Stimulated activated CD4-positive, alpha-beta T cell treated with anti-CD3 and anti-CD28 coated beads, Interleukin-1b, Interleukin-23, amount 100 ng/mL, for 48 hours (primary cell): ENCODE data around the gene RNF182.
"Not testable (repeated sequence)": the region's sequence is repeated elsewhere in the genome, so short reads cannot be mapped to it uniquely, and the experiment has no call there.

Experiments
- DNase-seq: peaks from one replicate; pipeline ENCODE4 v3.0.0-alpha.2; 2020

The RNF182 gene, protein sequence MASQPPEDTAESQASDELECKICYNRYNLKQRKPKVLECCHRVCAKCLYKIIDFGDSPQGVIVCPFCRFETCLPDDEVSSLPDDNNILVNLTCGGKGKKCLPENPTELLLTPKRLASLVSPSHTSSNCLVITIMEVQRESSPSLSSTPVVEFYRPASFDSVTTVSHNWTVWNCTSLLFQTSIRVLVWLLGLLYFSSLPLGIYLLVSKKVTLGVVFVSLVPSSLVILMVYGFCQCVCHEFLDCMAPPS

DNA sequence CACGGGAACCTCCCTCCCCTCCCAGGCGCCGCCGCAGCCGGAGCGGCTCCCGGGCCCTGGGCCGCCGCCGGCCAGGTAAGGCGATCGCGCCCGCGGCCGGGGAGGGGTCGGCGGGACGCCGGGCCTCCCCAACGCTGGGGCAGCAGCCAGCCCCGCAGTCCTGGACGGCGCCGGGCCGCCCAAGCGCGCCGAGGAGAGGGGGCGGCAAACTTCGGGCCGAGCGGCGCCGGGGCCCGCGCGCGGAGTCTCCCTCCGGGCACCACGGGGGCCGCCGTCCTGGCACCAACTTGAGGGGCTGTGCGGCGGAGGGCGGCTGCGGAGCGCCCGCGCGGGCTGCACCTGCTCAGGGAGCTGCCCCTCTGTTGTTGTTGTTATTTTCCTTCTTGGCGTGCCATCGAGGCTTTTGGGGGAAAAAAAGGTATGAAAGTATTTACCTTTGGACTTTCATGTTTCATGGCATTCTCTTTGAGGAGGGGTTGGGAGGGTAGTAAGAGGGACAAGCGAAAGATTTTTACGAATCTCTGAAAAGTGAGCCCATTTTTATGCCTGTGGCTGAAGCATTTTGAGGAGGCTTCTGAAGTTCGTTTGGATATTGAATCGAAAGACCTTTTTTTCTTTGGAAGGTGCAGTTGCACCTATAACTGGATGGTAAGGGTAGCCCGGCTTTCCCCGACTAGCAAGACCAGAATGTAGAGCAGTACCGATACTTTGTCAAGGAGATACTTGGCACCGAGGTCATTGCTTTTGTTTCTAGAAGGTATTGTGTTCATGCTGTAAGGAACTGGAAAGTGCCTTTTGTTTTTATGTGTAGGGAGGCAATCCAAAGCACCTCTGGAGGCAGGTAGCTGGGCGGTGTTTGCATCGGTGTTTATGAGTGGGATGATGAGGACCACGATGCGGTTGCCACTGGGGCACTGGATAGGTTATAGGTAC, at the start of gene RNF182:
TSS of gene RNF182 (plus strand) at position 4 of the 933 bp plus-strand sequence. CDS start 52,168 bp downstream, outside the sequence.
- DNase-seq, result no peak

DNA sequence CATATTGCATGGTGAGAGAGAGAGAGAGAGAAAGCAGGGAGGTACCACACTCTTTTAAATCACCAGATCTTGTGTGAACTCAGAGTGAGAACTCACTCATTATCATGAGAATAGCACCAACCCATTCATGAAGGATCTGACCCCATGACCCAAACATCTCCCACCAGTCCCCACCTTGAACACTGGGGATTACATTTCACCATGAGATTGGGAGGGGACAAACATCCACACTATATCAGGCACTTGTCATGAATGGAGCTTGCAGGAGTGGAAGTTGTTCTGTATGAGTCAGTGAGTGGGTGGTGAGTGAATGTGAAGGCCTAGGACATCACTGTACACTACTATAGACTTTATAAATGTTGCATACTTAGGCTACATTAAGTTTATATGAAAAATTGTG, 47.7 kb upstream of the RNF182 start:
- no peak for DNase-seq

GRCh38 chr6:13880061-13880663, 44.6 kb upstream of the RNF182 start:
- not testable (repeated sequence) for DNase-seq

GRCh38 chr6:13881621-13882165, 43.1 kb upstream of the RNF182 start:
- DNase-seq, result no peak

DNA sequence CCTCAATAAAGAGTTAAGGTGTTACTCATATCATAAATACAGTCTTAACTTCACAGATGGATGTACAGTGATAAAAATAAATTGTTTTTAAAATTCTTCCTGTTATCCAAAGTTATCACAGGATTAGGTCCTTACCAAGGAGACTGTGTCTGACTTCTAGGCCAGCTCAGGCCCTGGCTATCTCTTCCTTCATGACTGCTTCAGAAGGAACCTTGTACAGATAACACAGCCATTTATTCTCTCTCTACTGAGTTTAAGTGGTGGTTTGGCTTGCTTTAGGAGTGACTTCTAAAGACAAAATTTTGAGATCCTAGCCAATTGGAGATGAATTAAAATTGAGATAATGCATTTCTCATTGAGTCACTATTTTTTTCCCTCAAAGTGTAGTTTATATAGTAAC, 40.8 kb upstream of the RNF182 start:
- DNase-seq, result no peak

GRCh38 chr6:13884397-13884796, 40.4 kb upstream of the RNF182 start:
- DNase-seq, result no peak

DNA sequence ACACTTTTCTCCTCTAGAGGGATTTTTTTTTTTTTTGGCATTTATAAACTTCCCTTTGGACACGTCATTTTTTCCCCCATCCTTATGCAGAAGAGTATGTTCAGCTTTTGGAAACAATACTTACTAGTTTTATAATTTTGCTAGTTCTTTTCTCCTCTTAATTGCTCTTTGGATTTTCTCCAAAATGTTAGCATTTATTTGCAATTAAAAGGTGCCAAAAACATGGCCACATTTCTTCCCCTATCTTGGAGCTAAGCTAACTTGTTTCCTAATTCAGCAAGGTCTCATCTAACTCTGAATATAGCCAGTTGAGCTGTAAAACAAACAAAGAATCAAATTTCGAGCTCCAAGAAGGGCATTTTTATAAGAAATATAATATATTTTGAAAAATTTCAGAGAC, 39.2 kb upstream of the RNF182 start:
- DNase-seq, result no peak

DNA sequence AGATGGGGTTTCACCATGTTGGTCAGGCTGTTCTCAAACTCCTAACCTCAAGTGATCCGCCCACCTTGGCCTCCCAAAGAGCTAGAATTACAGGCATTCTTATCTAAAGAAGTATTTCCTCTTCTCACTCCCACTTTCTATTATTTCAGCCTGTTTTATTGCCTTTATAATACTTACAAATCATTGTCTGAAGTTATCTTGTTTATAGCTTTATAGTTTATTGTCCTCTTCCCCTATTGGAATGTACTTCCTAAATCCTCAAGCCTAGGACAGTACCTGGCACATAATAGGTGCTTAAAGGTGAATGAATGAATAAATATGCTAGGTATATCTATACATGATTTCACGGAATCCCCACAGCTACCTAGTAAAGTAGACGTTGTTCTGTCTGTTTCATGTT, 37.8 kb upstream of the RNF182 start:
- DNase-seq, result no peak

DNA sequence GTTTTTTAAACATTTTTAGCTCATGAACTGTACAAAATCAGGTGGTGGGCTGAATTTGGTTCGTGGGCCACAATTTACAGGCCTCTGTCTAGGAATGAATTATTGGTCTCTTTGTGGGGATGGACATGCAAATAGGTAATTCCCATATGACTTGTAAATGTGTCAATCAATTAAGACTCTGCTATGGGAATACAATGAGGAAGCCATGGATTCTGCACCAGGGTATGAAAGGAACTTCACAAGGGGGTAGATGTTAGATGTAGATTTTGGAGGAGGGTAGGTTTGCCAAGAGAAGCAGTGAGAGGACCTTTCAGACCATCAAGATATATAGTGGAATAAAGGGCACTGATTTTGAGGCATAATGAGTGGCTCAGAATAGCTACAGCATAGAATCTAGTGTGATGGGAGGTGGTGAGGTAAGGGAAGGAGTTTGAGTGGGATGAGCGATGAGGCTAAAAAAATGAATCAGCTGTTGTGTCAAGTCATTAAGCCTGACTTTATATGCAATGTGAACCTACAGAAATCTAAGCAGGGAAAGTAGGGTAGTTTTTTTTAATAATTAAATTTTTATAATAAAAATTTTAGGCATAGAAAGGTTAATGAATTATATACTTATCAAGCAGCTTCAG, 32.6 kb upstream of the RNF182 start:
- DNase-seq, result no peak

DNA sequence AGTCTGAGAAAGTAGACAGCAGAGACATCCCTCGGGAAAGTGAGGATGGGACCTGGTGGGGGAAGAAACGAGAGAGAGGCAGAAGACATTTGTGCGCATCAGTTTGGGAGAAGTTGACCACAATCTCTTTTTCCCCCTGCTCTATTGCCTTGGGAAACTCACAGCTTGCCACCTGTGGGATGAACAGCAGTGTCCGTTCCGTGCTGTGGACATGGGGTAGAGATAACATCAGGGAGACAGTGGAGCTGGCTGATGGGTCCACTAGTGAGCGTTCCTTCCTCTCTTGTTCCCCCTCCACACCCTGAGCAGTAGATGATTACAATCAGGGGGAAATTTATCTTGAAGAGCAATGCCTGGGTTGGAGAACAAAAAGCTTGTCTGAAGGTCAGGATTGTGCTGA, 21.8 kb upstream of the RNF182 start:
- no peak for DNase-seq

GRCh38 chr6:13903364-13903763, 21.4 kb upstream of the RNF182 start:
- DNase-seq, result no peak

DNA sequence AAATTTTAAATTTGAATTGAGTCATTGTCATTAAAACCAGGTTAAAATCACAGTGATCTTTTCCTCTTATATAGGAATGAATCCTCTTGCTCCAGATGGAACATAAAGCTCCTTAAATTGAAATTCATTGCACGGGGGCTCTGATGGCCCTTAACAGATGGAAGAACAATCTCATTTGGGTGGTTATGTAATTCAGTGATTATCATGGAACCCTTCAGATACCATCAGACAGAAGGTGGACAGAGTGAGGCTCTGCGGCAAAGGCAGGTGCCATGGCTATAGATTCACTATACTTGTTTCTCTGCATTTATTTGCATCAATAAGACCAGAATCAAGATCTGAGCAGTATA, 17.8 kb upstream of the RNF182 start:
- no peak for DNase-seq

DNA sequence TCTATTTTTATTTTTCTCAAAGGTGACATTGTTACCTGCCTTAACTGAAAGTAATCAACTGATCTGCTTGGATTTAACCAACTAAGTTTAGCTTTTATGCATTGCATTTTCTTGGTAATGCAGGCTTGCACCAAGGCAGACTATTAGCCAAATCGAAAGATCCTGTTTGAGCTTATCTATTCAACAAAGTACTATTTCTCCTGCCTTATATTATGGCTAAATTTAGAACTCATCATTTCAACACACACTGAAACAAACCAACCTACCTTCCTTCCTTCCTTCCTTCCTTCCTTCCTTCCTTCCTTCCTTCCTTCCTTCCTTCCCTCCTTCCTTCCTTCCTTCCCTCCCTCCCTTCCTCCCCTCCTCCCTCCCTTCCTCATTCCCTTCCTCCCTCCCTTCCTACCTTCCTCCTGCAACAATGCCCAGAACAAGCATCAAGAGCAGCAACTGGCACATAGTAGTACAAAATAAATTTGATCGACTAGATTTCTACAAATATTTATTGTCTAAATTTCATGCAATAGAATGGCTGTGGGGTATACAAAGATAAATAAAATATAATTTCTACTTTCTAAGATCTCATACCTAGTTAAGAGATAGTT, 17.0 kb upstream of the RNF182 start:
- no peak for DNase-seq

DNA sequence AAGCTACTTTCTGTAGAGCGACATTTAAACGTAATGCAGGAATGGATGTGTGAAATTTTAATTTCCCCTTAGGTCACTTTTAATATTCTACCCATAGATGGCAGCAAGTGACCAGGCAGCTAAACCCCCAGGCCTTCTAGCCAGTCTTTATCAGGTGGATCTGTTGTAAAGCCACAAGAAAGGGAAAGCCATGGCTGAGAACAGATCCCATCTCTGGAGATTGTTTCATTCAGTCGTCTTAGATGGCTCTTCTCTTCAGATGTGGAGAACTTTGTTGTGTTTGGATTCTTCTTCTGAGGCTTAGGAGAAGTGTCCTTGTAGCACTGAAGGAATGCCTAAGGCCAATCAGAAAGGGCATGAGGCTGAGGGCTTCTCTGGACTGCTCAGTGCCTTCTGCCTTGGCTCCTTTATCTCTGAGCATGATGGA, 15.8 kb upstream of the RNF182 start:
- DNase-seq, result peak; percentile 30

GRCh38 chr6:13910443-13910842, 14.3 kb upstream of the RNF182 start:
- no peak for DNase-seq

DNA sequence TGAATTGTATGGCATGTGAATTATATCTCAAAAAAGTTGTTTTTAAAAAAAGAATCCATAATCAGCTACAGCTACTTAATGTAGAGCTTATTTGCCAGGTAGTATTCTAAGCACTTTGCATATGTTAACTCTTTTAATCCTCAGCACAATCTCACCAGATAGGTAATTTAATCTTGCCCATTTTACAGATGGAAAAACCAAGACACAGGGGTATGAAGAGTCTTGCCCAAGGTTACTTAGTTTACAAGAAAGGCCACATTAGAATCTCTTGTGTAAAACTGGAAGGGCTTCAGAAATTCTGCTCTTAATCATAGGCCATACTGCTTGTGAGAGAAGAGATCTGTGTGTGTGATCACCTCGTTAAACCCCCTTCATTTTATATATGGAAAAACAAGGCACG, 13.4 kb upstream of the RNF182 start:
- DNase-seq, result no peak

GRCh38 chr6:13913226-13914001, 11.3 kb upstream of the RNF182 start:
- DNase-seq, result no peak

DNA sequence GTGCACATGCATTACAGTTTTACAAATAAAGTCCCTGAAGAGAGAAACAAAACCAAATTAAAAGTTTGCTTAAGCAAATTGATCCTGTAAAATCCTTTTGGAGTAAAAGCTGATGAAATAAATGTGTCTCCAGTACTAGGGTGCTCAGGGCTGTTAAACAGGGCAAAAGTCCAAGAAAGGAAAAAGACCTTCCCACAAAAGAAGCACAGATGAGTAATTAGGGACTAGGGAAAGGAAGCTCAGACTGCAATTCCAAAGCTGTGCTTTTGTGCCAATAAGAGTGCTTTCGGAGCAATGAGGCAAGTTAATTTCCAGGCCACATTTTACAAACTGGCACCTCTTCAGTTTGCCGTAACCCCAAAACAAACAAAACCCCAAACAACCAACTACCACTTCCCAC, 10.4 kb upstream of the RNF182 start:
- no peak for DNase-seq

DNA sequence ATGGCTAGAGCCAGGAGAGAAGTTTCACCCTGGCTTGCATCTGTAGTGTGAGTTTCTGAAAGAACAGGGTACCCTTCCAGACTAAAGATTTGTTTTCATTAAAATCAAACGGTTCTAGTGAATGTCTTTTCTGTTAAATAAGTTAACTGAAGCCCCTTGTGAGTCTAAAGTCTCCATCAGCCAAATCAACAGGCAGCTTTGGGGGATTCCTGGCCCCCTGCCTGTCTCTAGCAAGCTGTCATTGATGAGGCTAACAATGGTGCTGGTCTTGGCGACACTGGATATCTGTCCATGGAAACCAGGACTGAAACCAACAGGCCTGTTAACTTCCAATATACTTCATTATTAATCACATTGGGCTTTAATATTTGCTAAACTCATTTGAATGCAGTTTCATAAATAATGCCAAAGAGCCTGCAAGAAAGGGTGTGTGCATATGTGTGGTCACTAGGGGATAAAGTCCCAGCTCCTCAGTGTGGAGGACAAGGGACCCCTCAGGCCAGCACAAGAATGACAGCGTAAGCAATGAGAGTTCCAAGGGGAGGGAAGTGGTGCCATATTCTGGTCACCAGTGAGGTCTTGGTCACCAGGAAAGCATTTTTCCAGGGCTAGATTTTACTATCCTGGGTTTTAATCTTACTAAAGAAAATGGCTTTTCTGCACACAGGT, 9.1 kb upstream of the RNF182 start:
- DNase-seq, result no peak

DNA sequence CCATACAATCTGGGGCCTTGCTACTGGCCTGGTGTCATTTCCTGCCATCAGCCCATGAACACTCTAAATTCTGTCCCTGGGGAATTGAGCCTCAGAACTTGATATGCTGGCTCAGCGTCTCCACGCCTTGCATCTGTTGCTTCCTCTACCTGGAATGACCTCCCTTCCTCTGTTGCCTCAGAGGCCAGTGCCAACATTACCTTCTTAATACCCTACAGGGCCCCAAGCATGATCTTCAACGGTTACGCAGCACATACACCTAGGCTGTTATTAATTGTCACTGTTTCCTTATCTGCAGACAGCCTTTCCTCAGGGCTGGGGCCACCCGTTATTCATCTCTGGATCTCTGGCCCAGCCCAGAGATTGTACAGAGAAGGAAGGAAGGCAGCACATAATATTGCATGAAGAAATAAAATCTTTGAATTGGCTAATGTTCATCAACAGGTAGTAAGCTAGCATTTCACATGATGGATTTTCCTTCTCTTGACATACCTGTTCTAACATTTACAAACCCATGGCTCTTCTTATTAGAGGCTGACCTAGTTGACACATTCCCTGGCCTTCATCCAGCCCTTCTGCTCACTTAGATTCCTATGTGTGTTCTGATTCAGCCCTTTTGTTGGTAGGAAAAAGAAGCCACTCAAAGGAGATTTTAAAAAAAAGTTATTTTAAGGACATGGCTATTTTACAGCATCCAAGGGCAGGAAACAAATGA, 8.4 kb upstream of the RNF182 start:
- no peak for DNase-seq

- DNase-seq, result no peak
These were observed 7.6 kb upstream of the RNF182 start for GRCh38 chr6:13917141-13917540.
